Stomach smooth muscle (tissue), 2 donors: Measurements from ENCODE around the gene HABP2.

Source experiments
- H3K27ac ChIP-seq: one replicate; pipeline ENCODE4 v1.7.0; 2013; ENCODE audit warnings: mild to moderate bottlenecking, low read length, inconsistent platforms
- H3K27me3 ChIP-seq, 2 donors: one replicate each; pipeline ENCODE4 v1.7.0; 2013; ENCODE audit warnings: low read length in 2 of 2; ENCODE audit not compliant: insufficient read depth in 2 of 2, control insufficient read depth in 1 of 2
- H3K36me3 ChIP-seq, 2 donors: one replicate each; pipeline ENCODE4 v1.7.0; 2013; ENCODE audit warnings: low read length in 2 of 2; ENCODE audit not compliant: control insufficient read depth in 2 of 2, insufficient read depth in 2 of 2
- H3K4me1 ChIP-seq: one replicate; pipeline ENCODE4 v1.7.0; 2013; ENCODE audit warnings: low read length; ENCODE audit not compliant: control insufficient read depth, insufficient read depth
- H3K4me3 ChIP-seq, 2 donors: one replicate each; pipeline ENCODE4 v1.7.0; 2013; ENCODE audit warnings: low read length in 2 of 2
- H3K9ac ChIP-seq, 2 donors: one replicate each; pipeline ENCODE4 v1.7.0; 2013; ENCODE audit warnings: low read length in 2 of 2, mild to moderate bottlenecking in 1 of 2
- H3K9me3 ChIP-seq, 2 donors: one replicate each; pipeline ENCODE4 v1.7.0; 2013; ENCODE audit warnings: low read length in 2 of 2; ENCODE audit not compliant: control insufficient read depth in 2 of 2
- donor health status: healthy.
- donor health status: Pancreatic carcinoma.

HABP2 gene

GRCh38 chr10:113525713-113526112 is 27.1 kb upstream of the HABP2 start:
- H3K27me3 ChIP-seq, result peaks cover 0 to 4% of the 10 kb centered on the region in 2 donors
- H3K4me1 ChIP-seq, result peaks cover 2% of the 10 kb centered on the region
- no peaks in the 10 kb centered on the region for H3K9me3 ChIP-seq
- no peak overlapping the region for H3K27ac ChIP-seq
- no peak overlapping the region for H3K4me3 ChIP-seq
- no peaks in the 10 kb centered on the region for H3K36me3 ChIP-seq
- H3K9ac ChIP-seq, result no peak overlapping the region

GRCh38 chr10:113527211-113527906 is 25.5 kb upstream of the HABP2 start:
- H3K9ac ChIP-seq, result no peak overlapping the region
- H3K4me1 ChIP-seq, result no peaks in the 10 kb centered on the region
- H3K9me3 ChIP-seq, result no peaks in the 10 kb centered on the region
- H3K36me3 ChIP-seq, result no peaks in the 10 kb centered on the region
- no peak overlapping the region for H3K27ac ChIP-seq
- peaks cover 0 to 4% of the 10 kb centered on the region in 2 donors for H3K27me3 ChIP-seq
- H3K4me3 ChIP-seq, result no peak overlapping the region

GRCh38 chr10:113528876-113529275 is 24.0 kb upstream of the HABP2 start:
- Histone ChIP-seq H3K4me1 (no peaks in the 10 kb centered on the region), H3K9ac (no peak overlapping the region), H3K36me3 (no peaks in the 10 kb centered on the region), H3K27ac (no peak overlapping the region), H3K27me3 (peaks cover 0 to under 1% of the 10 kb centered on the region in 2 donors), H3K9me3 (no peaks in the 10 kb centered on the region), H3K4me3 (no peak overlapping the region)

- H3K36me3 ChIP-seq, result no peaks in the 10 kb centered on the region
- H3K9ac ChIP-seq, result no peak overlapping the region
- H3K9me3 ChIP-seq, result no peaks in the 10 kb centered on the region
- no peak overlapping the region for H3K27ac ChIP-seq
- peaks cover 0 to 2% of the 10 kb centered on the region in 2 donors for H3K27me3 ChIP-seq
- H3K4me1 ChIP-seq, result no peaks in the 10 kb centered on the region
- no peak overlapping the region for H3K4me3 ChIP-seq
Measured at GRCh38 chr10:113529575-113529974, 23.3 kb upstream of the HABP2 start.

- Histone ChIP-seq H3K27me3 (peaks cover 0 to 2% of the 10 kb centered on the region in 2 donors), H3K4me3 (no peak overlapping the region), H3K4me1 (no peaks in the 10 kb centered on the region), H3K27ac (no peak overlapping the region), H3K9ac (no peak overlapping the region), H3K36me3 (no peaks in the 10 kb centered on the region), H3K9me3 (no peaks in the 10 kb centered on the region)
Measured at GRCh38 chr10:113530476-113530875, 22.4 kb upstream of the HABP2 start.

- Histone ChIP-seq H3K4me3 (no peak overlapping the region), H3K27ac (no peak overlapping the region), H3K9ac (no peak overlapping the region), H3K36me3 (no peaks in the 10 kb centered on the region), H3K4me1 (no peaks in the 10 kb centered on the region), H3K27me3 (peaks cover 0 to 2% of the 10 kb centered on the region in 2 donors), H3K9me3 (no peaks in the 10 kb centered on the region)
Measured at GRCh38 chr10:113532724-113533123, 20.1 kb upstream of the HABP2 start.

GRCh38 chr10:113533801-113534200 is 19.1 kb upstream of the HABP2 start:
- H3K4me1 ChIP-seq, result no peaks in the 10 kb centered on the region
- H3K4me3 ChIP-seq, result no peak overlapping the region
- peaks cover 0 to 2% of the 10 kb centered on the region in 2 donors for H3K27me3 ChIP-seq
- H3K27ac ChIP-seq, result no peak overlapping the region
- no peaks in the 10 kb centered on the region for H3K9me3 ChIP-seq
- H3K36me3 ChIP-seq, result no peaks in the 10 kb centered on the region
- H3K9ac ChIP-seq, result no peak overlapping the region

GRCh38 chr10:113534423-113534822 is 18.4 kb upstream of the HABP2 start:
- no peak overlapping the region for H3K4me3 ChIP-seq
- H3K4me1 ChIP-seq, result no peaks in the 10 kb centered on the region
- H3K27ac ChIP-seq, result no peak overlapping the region
- no peaks in the 10 kb centered on the region for H3K9me3 ChIP-seq
- no peak overlapping the region for H3K9ac ChIP-seq
- H3K36me3 ChIP-seq, result no peaks in the 10 kb centered on the region
- peaks cover 0 to 2% of the 10 kb centered on the region in 2 donors for H3K27me3 ChIP-seq

GRCh38 chr10:113537672-113538071 is 15.2 kb upstream of the HABP2 start:
- Histone ChIP-seq H3K27me3 (peaks cover 0 to 2% of the 10 kb centered on the region in 2 donors), H3K27ac (no peak overlapping the region), H3K9me3 (no peaks in the 10 kb centered on the region), H3K9ac (no peak overlapping the region), H3K36me3 (no peaks in the 10 kb centered on the region), H3K4me3 (no peak overlapping the region), H3K4me1 (no peaks in the 10 kb centered on the region)

- H3K9ac ChIP-seq, result no peak overlapping the region
- H3K36me3 ChIP-seq, result no peaks in the 10 kb centered on the region
- peaks cover 0 to 2% of the 10 kb centered on the region in 2 donors for H3K27me3 ChIP-seq
- H3K4me3 ChIP-seq, result no peak overlapping the region
- no peaks in the 10 kb centered on the region for H3K4me1 ChIP-seq
- H3K9me3 ChIP-seq, result no peaks in the 10 kb centered on the region
- H3K27ac ChIP-seq, result no peak overlapping the region
Measured at GRCh38 chr10:113538151-113538550, 14.7 kb upstream of the HABP2 start.

- H3K27ac ChIP-seq, result no peak overlapping the region
Measured at GRCh38 chr10:113539789-113540188, 13.1 kb upstream of the HABP2 start.

More at GRCh38 chr10:113539789-113540188, 13.1 kb upstream of the HABP2 start:
- H3K27me3 ChIP-seq, result no peaks in the 10 kb centered on the region
- no peak overlapping the region for H3K9ac ChIP-seq
- H3K36me3 ChIP-seq, result no peaks in the 10 kb centered on the region
- no peaks in the 10 kb centered on the region for H3K9me3 ChIP-seq
- no peak overlapping the region for H3K4me3 ChIP-seq
- H3K4me1 ChIP-seq, result no peaks in the 10 kb centered on the region
